Stimulated activated CD8-positive, alpha-beta memory T cell treated with anti-CD3 and anti-CD28 coated beads, Interleukin-12 subunit alpha, Interleukin-12 subunit beta, amount 100 ng/mL, for 1 hour (primary cell): Measurements from ENCODE around the gene STRAP.
"Not testable (repeated sequence)": the region's sequence is repeated elsewhere in the genome, so short reads cannot be mapped to it uniquely, and the experiment has no call there.

ENCODE experiments used
- DNase-seq: peaks from one replicate; pipeline ENCODE4 v3.0.0-alpha.2; 2020; ENCODE audit warnings: low read depth

Gene STRAP

GRCh38 chr12:15928346-15928745 is 46.2 kb downstream of the STRAP start:
- no peak for DNase-seq

GRCh38 chr12:15928870-15929571 is 46.8 kb downstream of the STRAP start:
- DNase-seq: no peak

DNA sequence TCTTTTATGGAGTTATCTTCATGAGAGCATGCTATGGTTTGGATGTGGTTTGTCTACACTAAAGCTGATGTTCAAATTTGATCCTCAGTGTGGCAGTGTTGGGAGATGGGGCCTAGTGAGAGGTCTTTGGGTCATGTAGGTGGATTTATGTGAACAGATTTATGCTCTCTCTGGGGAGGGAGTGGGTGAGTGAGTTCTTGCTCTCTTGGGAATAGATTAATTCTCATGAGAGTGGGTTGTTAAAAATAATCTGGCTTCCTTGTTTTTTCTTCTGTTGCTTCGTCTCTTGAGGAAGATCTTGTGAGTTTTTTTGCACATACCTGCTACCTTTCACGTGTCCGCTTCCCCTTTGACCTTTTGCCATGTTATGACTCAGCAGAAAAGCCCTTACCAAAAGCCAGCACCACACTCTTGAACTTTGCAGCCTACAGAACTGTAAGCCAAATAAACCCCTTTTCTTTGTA is 49.4 kb downstream of the STRAP start:
- DNase-seq: no peak

- DNase-seq: no peak
Observed at GRCh38 chr12:15932327-15932726, 50.1 kb downstream of the STRAP start.

DNA sequence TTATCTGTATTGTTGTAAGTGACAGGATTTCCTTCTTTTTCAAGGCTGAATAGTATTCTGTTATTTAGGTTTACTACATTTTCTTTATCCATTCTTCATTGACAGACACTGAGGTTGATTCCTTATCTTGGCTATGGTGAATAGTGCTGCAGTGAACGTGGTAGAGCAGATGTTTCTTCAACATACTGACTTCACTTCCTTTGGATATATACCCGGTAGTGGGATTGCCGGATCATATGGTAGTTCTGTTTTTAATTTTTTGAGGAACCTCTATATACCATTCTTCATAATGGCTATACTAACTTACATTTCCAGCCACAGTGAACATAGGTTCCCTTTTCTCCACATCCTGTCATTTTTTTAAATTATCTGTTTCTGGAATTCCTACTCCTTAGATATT is 50.8 kb downstream of the STRAP start:
- DNase-seq: no peak

DNA sequence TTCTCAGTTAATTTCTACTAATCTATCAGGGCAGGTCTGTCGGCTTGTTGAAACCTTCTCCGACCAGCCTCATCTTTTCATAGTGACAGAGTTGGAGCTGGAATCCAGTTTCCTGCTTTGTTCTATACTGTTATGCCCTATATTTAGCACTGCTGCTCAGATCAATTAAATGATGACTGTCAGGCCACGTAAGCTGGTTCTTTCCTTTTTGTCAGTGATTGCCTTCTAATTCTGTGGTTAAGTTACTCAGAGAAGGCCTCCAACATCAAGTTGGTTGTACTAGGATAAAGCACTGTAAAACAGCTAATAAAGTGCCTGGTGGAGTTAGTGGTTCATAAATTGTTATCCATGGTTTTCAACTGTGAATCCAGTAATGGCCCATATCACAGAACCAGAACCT is 51.6 kb downstream of the STRAP start:
- DNase-seq: no peak

GRCh38 chr12:15936751-15937150 is 54.6 kb downstream of the STRAP start:
- no peak for DNase-seq

DNA sequence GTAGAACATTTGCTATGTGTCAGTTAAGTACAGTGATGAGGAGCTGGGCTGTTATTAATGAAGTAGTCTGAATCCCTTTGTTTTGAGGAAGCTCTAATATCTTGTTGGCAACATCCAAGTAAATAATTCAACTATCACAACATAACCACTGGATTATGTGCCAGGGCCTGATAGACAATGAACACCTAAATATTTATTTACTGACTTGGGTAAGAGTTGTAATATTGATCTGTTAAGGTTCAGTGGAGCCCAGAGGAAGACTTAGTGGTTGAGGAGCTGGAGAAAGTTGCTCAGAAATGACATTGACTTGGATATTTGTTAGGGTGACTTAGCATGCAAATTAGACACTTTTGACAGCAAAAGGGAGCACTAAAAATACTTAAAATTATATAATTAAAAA is 55.7 kb downstream of the STRAP start:
- no peak for DNase-seq

- no peak for DNase-seq
Observed at GRCh38 chr12:15939111-15939510, 56.9 kb downstream of the STRAP start.

DNA sequence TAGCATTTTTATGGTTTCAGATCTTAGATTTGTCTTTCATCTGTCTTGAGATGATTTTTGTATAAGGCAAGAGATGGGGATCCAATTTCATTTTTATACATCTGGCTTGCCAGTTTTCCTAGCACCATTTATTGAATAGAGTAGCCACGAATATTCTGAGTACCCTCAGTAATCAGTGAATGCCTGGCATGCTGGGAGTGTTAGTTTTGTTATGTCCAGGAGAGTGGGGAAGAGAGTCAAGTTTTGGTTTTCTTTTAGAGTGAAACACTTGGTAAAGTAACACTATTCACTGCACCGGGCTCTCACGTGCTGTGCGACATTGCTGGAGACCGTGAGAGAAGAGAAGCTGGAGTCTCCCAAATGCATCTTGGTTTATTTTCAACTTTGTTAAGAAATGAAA is 60.3 kb downstream of the STRAP start:
- DNase-seq: no peak

DNA sequence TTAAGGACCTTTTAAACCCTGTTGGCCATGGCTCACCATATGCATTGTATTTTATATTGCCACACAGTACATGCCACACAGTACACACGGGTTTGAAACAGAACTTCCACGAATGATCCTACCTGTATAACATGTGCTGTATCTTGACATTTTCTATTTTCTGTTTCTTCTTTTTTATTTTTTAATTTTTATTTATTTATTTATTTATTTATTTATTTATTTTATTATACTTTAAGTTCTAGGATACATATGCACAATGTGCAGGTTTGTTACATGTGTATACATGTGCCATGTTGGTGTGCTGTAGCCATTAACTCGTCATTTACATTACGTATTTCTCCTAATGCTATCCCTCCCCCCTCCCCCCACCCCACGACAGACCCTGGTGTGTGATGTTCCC is 61.3 kb downstream of the STRAP start:
- DNase-seq: not testable (repeated sequence)

DNA sequence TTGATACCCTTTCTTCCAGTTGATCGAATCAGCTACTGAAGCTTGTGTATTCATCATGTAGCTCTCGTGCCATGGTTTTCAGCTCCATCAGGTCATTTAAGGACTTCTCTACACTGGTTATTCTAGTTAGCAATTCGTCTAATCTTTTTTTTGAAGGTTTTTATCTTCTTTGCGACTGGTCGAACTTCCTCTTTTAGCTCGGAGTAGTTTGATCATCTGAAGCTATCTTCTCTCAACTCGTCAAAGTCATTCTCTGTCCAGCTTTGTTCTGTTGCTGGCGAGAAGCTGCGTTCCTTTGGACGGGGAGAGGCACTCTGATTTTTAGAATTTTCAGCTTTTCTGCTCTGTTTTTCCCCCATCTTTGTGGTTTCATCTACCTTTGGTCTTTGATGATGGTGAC is 66.3 kb downstream of the STRAP start:
- DNase-seq: not testable (repeated sequence)
